NCI-H226 (cell line): ENCODE measurements around the gene DDX49.

Experiments
- DNase-seq: peaks from one replicate; pipeline ENCODE4 v3.0.0-alpha.2; 2015

DDX49 gene, protein sequence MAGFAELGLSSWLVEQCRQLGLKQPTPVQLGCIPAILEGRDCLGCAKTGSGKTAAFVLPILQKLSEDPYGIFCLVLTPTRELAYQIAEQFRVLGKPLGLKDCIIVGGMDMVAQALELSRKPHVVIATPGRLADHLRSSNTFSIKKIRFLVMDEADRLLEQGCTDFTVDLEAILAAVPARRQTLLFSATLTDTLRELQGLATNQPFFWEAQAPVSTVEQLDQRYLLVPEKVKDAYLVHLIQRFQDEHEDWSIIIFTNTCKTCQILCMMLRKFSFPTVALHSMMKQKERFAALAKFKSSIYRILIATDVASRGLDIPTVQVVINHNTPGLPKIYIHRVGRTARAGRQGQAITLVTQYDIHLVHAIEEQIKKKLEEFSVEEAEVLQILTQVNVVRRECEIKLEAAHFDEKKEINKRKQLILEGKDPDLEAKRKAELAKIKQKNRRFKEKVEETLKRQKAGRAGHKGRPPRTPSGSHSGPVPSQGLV

DNA sequence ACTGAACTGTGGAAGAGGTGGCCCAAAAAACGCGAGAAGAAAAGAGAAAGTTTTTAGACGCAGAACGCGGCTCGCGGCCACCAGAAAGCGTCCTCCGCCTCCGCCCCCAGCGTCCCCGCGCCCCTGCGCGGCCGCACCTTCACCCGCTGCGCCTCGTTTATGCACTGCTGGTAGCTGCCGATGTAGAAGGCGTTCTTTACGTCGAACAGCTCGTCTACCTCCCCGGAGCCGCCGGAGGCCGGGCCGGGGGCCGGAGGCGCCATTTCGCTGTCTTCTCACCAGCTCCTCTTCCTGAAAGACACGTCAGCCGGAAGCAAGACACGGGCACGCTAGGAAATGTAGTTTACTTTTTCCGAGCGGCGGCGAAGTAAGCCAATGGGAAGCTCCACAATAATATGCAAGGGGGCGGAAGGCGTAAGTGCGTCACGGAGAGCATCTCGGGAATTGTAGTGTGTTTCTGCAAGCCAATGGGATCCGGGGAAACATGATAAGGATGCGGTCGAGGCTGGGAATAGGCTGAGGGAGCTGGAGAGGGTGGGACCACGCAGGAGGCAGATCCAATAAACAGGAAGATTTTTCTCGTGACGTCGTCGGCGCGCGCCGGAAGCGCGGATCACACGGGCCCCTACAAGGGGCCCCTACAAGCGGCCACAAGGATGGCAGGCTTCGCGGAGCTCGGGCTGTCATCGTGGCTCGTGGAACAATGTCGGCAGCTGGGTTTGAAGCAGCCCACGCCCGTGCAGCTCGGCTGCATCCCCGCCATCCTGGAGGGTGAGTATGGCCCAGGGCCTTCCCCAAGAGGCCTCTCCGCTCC lies at the start of gene DDX49, which contains the start of gene COPE:
Gene DDX49 (plus strand): TSS at position 630 of the 814 bp plus-strand sequence. CDS start 27 bp downstream, at position 657.
Gene COPE (minus strand): TSS at position 302 of the 814 bp plus-strand sequence. CDS start 39 bp downstream, at position 263.
- peak; percentile 99 for DNase-seq

DNA sequence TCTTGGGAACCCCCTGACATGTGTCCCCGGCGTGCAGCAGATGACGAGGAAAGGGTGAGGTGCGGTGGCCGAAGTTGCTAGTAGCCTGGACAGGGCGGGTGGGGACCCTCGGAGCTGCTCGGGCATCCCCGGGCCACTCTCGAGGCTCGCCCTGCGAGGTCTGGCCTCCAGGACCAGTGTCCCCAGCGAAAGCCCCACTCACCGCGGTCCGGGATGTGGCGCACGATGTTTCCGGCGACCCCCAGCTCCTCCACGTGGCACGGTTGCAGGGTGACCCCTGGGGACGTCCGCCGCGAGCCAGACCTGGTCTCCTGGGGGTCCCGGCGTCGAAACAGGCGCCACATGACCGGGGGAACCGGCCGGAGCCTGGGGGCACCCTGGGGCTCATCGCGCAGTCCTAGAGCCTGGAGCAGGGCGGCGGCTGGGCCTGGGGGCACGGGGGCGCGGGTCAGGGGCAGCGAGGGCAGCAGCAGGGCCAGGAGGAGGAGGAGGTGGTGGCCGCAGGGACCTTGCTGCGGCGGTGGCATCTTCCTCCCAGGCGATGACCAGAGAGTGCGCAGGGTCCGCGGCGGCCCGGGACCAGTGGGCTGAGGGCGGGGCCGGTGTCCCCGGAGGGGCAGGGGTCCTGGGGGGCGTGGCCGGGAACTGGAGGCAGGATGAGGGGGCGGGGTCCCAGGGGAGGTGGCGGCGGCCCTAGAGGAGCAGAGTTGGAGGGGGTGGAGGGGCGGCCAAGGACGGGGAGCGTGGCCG lies 49.6 kb upstream of the DDX49 start:
- DNase-seq: no peak

DNA sequence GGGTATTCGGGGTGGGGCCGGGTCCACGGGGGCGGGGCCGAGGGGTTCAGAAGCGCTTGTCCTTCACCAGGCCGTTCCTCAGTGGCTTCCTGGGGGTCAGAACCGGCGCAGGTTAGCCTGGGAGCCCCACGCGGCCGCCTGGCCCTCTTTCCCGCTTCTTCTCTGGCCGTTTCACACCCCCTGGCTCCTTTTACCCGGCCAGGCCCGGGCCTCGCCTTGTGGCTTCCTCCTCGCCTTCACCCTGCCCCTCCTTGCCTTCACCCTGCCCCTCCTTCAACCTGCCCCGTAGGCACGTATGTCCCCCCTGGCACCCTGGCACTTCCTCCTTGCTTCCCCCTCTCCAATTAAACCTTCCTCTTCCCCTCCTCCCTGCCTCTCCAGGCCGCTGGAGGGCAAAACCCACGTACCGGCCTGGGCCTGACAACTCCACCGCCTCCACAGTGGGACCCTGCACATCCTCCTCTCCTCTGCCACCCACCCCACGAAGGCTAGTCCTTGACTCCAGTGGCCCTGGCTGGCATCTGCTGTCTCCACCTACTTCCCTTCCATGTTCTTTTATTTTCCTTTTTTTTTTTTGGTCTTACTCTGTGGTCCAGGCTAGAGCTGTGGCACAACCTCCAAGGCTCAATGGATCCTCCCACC lies 48.9 kb upstream of the DDX49 start:
- DNase-seq: no peak

DNA sequence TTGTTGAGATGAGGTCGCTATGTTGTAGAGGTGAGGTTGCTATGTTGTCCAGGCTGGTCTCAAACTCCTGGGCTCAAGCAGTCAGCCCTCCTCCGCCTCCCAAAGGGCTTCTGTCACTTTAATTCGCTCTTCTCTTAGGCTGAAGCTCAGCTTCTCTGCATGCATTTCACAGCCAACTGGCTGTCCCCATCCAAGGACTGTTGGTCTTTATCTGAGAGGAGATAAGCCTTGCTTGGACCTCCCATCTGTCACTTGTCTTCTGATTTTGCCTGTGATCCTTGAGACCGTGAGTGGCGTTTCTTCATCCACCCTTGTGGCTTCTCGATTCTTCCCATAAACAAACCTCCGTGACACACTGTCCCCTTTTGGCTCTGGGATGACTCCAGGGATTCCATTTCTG lies 48.0 kb upstream of the DDX49 start:
- DNase-seq: no peak

DNA sequence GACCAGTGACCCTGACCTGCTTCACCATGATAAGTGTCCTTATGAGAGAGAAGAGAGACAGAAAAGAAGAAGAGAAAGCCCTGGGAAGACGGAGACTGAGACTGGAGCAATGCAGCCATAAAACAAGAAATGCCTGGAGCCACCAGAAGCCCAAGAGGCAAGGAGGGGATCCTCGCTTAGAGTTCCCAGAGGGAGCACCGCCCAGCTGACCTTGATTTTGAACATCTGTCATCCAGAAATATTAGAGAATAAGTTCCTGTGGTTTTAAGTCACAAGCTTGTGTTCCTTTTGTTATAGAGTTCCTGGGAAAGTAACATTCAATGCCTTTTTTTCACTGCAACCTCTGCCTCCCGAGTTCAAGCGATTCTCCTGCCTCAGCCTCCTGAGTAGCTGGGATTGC lies 43.8 kb upstream of the DDX49 start:
- no peak for DNase-seq

DNA sequence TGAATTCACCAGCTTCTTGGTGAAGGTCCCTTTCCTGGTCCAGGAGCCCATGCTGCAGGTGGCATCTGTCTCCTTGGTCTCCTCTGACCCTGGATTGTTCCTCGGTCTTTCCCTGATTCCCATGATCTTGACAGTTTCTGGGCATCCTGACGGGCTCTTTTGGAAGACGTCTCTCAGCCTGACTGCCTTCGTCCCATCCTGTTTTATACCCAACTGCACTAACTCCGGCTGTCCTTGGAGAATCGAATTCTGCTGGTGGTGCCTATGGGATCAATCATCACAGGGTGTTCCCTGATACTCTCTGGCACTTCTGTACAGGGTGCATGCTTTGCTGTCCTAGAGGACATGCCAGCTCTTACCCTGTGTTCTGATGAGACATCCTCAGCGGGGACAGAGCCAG lies 42.6 kb upstream of the DDX49 start:
- DNase-seq: no peak

DNA sequence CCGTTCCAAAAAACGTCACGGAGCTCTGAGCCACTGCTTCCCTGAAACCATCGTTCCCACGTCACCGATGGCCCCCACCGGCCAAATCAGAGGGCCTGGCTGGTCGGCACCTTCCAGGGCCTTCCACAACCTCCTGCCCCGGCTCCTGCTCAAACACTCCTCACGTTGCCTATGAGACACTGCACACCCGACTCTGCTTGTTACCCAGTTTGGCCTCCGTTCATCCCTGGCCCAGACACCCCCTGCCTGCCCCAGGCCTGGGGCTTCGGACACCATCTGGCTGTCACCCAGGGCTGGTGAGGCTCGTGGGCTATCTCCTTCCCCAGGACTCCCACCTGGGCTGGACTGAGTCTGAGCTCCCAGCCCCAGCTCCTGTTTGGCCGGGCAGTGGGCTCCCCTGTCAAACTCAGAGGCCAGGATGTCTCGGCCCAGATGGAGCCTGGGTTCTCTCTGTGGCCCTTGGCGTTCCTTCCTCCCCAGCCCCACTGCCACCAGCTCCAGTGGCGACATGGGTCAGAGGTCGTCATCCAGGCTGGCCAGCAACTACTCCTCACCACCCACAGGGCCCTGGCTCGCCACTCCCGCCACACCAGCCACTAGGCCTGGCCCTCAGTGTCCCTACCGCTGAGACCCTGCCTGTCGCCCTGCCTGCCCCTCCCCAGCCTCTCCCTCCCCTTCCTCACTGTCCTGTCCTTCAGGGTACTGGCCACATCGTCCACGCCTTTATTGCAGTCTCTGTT lies 41.3 kb upstream of the DDX49 start:
- no peak for DNase-seq

DNA sequence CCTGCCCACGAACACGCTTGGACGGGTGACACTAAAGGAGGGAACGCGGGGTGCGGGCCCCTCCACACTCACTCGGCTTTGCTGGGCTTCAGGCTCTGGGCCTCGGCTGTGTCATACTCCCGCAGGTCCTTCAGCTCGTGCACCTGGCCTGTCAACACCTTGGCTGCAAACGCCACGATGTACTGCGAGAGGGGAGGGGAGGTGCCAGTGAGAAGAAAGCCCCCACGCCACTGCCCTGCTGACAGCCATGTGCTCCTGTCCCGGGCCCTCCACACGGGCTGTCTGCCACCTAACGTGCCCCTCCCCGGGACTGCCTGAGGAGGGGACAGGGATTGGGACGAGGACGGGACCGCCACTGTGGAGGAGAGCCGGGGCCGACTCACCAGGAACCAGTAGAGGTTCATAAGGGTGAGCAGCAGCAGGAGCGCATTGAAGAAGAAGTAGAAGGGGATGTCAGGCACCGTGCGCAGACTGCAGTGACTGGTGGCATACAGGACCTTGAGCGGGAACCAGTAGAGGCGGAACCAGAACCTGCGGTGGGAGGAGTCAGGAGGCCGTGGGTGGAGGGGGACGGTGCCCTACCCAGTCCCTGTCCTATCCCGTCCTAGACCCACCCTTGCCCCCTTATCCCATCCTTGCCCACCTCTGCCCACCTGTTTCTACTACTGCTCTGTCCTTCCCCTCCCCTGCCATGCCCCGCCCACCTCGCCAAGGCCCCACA lies 40.5 kb upstream of the DDX49 start:
- no peak for DNase-seq

DNA sequence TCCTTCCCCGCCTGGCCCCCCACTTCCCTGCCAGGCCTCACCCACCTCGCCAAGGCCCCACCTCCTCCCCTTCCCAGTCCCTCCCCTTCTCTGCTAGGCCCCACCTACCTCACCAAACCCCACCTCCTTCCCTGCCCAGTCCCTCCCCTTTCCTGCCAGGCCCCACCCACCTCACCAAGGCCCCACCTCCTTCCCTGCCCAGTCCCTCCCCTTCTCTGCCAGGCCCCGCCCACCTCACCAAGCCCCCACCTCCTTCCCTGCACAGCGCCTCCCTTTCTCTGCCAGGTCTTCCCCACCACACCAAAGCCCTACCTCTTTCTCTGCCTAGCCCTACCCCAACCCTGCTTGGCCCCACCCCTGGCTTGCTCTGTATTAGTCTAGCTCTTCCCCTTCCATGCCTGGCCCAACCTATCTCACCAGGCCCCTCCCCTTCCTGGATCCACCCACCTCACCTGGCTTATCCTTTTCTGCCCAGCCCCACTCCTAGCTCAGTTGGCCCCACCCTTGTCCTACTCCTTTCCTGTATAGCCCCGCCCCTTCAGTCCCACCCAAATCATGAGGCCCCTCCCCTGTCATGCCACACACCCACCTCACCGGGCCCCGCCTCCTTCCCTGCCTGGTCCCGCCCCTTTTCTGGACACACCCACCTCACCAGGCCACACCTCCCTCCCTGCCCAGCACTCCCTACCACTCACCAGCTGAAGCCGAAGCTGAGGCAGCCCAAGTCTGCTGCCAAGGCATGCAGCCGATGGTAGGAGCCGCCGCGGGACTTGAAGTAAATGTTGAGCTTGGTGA lies 39.7 kb upstream of the DDX49 start:
- peak; percentile 38 for DNase-seq

DNA sequence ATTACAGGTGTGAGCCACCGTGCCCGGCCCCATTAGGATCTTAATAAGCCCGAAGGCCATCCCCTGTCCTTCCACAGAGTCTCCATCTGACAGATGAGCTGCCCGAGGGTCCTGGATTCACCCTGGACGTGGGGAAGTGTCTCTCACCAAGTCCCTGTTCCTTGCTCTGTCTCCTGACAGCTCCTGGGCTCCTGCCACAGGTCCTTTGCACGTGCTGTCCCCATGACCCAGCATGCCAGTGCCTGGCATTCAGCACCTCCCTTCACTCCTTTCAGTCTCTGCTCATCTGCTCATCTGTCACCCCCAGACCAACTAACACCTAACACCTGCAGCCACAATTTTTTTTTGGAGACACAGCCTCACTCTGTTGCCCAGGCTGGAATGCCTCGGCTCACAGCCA lies 38.0 kb upstream of the DDX49 start:
- DNase-seq: no peak

DNA sequence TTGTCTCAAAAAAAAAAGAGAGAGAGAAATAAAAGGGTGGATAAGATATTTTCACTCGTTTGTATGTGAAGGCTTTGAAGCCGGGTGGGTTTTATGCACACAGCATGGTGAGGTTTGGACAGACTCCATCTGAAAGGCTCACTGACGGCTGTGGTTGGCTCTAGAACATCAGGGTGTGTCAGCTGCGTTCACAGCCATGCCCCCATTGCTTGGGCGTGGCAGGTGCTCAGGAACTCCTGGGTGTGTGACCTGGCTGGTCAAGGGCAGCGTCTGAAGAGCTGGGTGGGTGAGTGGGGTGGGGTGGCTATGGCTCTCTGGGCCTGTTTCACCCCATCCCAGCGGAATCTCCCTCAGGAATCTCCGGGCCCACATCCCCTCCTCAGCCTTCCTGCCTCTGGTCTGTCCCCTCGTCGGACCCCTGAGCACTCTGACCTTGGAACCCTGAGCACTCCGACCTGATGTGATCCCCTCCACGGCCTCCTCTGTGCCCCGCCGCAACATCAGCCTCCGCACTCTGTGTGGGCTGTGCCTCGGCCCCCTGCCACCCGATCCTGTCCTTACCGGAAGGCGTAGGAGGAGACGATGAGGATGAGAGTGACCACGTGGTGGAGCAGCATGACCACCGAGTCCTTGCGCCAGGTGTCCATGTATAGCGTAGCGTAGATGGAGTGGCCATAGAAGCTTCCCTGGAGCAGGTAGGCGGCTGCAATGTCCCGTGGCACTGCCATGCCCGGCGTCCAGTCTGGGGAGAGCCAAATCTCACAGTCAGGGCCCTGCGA lies 35.8 kb upstream of the DDX49 start:
- DNase-seq: no peak

DNA sequence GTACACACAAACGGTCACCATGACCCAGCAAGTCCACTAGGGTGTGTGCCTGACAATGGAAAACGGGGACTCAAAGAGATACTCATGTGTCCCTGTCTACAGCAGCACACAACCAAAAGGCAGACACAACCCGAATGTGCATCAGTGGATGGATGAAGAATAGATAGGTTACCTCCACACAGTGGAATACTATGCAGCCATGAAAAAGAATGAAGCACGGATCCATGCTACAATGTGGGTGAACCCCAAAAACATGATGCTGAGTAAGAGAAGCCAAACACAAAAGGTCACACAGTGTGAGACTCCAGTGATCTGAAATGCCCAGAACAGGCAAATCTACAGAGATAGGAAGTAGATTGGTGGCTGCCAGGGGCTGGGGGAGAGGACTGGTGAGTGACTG lies 32.5 kb upstream of the DDX49 start:
- no peak for DNase-seq

DNA sequence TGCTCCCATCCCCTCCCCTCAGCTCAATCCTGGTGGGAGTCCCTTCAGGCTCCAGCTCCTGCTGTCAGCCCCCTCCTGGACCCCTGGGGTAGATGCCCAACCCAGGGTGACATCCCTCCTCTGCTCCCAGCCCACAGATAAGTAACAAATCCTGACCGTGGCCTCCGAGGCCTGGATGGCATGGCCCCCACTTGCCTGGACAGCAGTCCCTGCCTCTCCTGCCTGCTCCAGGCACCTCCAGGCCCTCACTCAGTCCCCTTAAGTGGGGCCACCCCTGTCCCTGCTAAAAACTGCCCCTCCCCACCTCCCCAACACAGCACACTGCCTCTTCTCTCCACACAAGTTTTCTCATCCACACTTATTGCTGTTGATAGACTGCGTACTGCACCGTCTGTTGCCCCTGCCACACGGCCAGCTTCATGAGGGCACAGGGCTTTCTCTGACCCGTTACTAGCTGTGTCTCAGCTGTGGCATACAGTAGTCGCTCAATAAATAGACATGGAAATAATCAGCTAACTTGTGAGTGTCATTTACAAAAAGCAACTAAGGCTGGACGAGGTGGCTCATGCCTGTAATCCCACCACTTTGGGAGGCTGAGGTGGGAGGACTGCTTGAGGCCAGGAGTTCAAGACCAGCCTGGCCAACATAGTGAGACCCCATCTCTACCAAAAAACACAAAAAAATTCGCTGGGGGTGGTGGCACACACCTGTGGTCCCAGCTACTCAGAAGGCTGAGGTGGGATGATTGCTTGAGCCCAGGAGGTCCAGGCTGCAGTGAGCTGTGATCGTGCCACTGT lies 29.4 kb upstream of the DDX49 start:
- DNase-seq: no peak

DNA sequence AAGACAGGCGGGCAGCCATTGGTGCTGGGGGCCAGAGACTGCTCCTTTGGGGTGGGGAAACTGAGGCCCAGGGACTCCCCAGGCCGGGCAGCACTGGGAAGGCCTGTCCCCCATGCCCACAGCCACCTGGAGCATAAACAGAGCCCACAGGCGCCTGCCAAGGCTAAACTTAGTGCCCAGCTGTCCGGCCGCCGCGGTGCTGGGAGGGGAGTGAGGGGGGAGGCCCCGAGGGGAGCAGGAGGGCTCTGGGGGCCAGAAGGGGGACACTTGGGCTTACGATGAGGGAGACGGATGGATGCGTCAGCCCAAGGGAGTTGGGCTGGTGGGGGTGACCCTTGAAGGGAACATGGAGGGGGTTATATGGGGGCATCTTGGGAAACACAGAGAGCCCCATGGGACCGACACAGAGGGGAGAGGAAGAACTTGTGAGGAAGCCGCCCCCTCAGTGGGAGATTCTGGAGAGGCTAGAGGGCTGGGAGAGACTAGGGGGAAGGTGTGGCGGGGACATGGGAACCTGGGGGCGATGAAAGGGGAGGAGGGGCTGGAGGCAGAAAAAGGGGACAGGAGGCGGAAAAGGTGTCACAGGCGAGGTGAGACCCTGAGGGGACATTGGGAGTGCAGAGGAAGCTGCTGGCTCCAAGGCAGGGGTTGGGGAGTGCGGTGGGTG lies 25.8 kb upstream of the DDX49 start:
- no peak for DNase-seq

DNA sequence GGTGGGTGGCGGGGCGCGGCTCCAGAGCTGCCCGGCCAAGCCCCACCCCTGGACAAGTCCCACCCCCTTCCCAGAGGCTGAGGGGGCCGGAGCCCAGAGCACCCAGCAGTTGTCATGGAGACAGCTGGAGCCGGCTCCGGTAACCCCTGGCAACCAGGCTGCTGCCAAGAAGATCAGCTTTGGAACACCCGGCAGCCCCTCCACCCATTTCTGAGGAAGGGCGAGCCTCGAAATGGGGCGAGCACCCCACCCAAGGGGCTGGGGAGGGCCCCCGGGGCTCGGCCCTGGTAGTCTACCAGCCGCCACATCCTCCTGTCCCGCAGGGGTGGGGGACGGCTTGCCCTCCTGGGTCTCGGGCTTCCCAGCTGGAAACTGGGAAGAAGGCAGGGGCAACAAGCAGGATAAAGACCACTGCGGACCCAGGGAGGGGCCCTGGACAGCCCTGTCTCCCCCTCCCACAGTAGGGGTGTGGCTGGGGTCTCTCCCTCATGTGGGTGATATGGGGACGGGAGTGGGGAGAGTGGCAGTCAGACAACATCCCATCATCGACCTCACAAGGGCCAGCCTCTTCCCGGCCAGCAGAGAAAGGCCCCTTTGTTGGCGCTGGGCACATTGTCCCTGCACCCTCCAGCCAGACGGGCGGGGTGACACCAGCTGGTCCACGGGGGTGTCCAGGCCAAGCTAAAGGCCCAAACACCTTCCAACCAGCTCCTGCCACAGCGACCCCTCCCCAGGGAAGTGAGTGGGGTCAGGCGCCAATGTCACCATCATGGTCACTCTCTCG lies 25.1 kb upstream of the DDX49 start:
- DNase-seq: no peak

DNA sequence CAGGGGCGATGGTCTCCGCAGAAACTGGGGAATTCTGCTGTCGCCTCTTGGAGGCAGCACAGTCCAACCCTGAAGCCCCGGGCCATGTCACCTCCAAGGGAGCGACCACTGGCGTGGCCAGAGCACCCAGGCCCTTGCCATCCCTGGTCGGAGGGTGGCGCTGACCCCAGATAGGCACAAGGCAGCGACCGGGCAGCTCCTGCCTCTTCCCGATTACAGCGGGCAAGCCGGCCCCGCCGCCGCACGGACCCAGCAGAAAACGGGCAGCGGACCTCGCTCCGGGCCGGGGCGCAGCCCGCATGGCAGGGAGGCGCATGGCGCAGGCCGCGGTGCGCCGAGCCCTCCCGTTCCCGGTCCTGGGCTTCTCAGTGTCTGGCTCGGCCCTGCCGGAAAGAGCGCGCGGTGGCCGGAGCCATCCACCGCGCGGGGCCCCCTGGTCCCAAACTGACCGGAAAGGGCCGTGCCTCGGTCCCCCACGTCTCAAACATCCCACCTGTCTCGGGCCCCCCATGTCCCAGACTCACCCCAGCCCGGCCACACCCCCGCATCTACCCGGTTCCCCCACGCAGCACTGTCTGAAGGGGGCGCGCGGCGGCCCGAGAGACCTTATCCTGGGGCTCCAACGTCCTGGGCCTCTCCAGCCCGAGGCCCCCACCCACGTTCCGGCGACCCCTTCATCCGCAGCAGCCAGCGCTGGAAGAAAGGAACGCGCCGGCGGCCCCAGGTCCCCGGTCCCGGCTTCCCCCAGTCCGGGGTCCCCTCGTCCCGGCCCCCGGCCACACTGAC lies 24.3 kb upstream of the DDX49 start:
- peak; percentile 17 for DNase-seq
